Ectodermal cell (in vitro differentiated cells): ENCODE data around the gene TBC1D20.

Experiments used
- H3K27ac ChIP-seq: 2 replicates; pipeline ENCODE4 v1.7.0; 2013; ENCODE audit warnings: mild to moderate bottlenecking, low read depth, low read length; ENCODE audit not compliant: insufficient read depth, poor library complexity, severe bottlenecking
- H3K27me3 ChIP-seq: 2 replicates; pipeline ENCODE4 v1.7.0; 2013; ENCODE audit warnings: mild to moderate bottlenecking, low read length; ENCODE audit not compliant: insufficient read depth, control insufficient read depth, poor library complexity, severe bottlenecking
- H3K36me3 ChIP-seq: one replicate; pipeline ENCODE4 v1.7.0; 2013; ENCODE audit warnings: low read length; ENCODE audit not compliant: control insufficient read depth, insufficient read depth
- H3K4me1 ChIP-seq: one replicate; pipeline ENCODE4 v1.7.0; 2013; ENCODE audit warnings: low read length; ENCODE audit not compliant: control insufficient read depth, insufficient read depth
- H3K4me3 ChIP-seq: 2 replicates; pipeline ENCODE4 v1.7.0; 2013; ENCODE audit warnings: low read depth, low read length, control low read depth; ENCODE audit not compliant: insufficient read depth
- H3K9me3 ChIP-seq: 2 replicates; pipeline ENCODE4 v1.7.0; 2013; ENCODE audit warnings: mild to moderate bottlenecking, low read length, moderate library complexity; ENCODE audit not compliant: control insufficient read depth
- WGBS, 2 experiments: methylation state at CpG; one replicate each; pipeline ENCODE4 v1.1.7; 2013; ENCODE audit warnings: missing lambda C conversion rate in 2 of 2; 5-methylcytosine and 5-hydroxymethylcytosine counted together

TBC1D20 gene

DNA sequence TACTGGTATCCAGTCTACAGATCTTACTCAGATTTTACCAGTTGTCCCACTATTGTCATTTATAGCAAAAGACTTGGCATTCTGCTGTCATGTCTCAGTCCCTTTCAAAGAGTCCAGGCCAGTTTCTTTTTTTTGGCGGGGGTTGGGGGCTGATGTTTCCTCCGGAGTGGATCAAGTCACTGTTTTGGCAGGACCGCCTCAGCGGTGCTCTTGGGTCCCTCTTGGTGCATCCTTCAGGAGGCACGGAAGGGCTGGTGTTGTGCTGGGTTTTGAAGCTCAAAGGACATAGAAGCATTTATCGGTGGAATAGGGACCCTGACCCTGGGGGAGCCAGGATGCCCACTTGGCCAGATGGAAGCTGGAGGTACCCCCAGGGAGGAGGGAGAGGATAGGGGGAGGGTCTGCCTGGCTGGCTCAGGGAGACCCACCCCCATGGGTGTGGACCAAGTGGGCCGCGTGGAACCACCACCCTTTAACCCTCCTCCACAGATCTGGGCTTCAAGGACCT is 43.4 kb downstream of the TBC1D20 start:
- no peaks in the 10 kb centered on the region for H3K4me1 ChIP-seq
- WGBS, 2 experiments = 92 to 93% methylated on average over 8 of the region's 8 CpGs
- peaks cover 20% of the 10 kb centered on the region for H3K36me3 ChIP-seq
- no peak overlapping the region for H3K4me3 ChIP-seq
- H3K27me3 ChIP-seq = no peaks in the 10 kb centered on the region
- no peak overlapping the region for H3K27ac ChIP-seq
- H3K9me3 ChIP-seq = no peaks in the 10 kb centered on the region

DNA sequence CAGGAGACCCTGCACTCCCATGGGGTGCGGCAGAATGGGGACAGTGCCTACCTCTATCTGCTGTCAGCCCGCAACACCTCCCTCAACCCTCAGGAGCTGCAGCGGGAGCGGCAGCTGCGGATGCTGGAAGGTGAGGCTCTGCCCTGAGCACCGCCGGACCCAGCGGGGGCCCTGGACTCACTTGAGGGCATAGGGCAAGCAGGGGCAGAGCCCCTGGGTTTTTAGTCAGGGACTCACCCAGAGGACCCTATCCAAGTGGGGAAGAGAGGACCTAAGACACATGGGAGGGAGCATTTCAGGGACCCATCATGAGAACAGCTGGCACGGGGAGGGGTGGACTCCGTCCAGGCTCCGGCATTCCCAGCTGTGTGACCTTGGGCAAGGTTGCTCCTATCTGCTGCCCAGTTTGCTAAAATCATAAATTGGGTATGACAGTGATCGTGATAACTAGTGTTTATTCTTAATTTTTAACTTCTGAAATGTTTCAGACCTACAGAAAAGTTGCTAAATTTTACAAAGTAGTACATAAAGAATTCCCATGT is 44.5 kb downstream of the TBC1D20 start:
- Histone ChIP-seq H3K4me1 (no peaks in the 10 kb centered on the region), H3K4me3 (no peak overlapping the region), H3K9me3 (no peaks in the 10 kb centered on the region), H3K36me3 (peaks cover 20% of the 10 kb centered on the region), H3K27ac (no peak overlapping the region), H3K27me3 (no peaks in the 10 kb centered on the region)
- 94 to 95% methylated on average over 12 of the region's 12 CpGs for WGBS, 2 experiments

DNA sequence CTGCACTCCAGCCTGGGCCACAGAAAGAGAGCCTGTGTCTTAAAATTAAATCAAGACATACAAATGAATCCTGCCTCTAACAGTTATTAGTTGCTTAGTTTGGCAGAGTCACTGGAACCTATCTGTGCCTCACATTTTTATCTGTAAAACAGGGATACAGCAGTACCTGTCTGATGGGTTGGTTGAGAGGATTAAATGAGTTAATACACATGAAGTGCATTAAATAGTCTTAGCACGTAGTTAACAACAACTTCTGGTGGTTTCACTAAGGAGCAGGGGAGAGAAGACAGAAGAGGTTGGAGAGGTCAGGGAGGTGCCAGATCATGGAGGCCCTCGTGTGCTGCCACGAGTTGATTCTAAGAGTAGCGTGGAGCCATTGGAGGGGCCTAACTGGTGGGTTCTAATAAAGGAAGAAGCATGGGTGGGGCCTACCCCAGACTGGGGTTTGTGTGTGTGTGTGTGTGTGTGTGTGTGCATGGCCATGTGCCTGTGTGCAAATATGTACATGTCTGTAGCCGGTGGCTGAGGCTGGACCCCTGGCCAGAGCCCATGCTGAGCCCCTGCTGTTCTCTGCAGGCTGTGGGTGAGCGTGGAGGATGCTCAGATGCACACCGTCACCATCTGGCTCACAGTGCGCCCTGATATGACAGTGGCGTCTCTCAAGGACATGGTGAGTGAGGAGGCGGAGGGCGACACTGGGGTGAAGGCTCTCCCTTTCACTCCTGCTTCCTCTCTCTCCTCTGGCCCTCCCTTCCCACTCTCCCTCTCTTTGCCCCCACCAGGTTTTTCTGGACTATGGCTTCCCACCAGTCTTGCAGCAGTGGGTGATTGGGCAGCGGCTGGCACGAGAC is 45.2 kb downstream of the TBC1D20 start:
- Histone ChIP-seq H3K4me3 (no peak overlapping the region), H3K9me3 (no peaks in the 10 kb centered on the region), H3K4me1 (no peaks in the 10 kb centered on the region), H3K36me3 (peaks cover 21% of the 10 kb centered on the region), H3K27ac (no peak overlapping the region), H3K27me3 (no peaks in the 10 kb centered on the region)
- WGBS, 2 experiments = 91 to 92% methylated on average over 13 of the region's 13 CpGs

DNA sequence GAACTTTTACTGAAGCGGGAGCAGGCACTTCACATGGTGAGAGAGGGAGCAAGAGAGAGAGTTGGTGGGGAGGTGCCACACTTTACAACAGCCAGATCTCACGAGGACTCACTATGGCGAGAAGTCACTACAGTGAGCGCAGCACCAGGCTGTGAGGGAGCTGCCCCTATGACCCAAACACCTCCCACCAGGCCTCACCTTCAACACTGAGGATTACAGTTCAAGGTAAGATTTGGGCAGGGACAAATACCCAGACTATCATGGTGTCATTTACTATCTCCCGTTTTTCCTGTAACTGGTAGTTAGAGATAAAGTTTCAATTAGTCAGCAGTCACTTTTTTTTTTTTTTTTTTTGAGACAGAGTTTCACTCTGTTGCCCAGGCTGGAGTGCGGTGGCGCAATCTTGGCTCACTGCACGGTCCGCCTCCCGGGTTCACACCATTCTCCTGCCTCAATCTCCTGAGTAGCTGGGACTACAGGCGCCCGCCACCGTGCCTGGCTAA is 46.5 kb downstream of the TBC1D20 start:
- 92 to 93% methylated on average over 13 of the region's 13 CpGs for WGBS, 2 experiments
- H3K9me3 ChIP-seq = no peaks in the 10 kb centered on the region
- peaks cover 28% of the 10 kb centered on the region for H3K36me3 ChIP-seq
- no peak overlapping the region for H3K27ac ChIP-seq
- H3K4me3 ChIP-seq = no peak overlapping the region
- no peaks in the 10 kb centered on the region for H3K27me3 ChIP-seq
- H3K4me1 ChIP-seq = no peaks in the 10 kb centered on the region

DNA sequence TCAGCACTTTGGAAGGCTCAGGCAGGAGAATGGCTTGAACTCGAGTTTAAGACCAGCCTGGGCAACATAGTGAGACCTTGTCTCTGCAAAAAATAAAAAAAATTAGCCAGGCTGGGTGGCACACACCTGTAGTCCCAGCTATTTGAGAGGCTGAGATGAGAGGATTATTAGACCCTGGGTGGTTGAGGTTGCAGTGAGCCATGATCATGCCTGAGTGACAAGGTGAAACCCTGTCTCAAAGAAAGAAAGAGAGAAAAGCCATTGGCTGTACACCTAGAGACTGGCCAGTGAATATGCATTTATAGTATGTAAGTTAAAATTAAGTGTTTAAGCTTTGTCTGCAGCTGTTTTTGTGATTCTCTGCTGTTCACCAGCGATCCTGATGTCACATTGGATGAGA is 48.2 kb downstream of the TBC1D20 start:
- no peak overlapping the region for H3K27ac ChIP-seq
- no peaks in the 10 kb centered on the region for H3K27me3 ChIP-seq
- H3K9me3 ChIP-seq = no peaks in the 10 kb centered on the region
- peaks cover 3% of the 10 kb centered on the region for H3K4me1 ChIP-seq
- H3K36me3 ChIP-seq = peaks cover 21% of the 10 kb centered on the region
- WGBS, 2 experiments = 89 to 91% methylated on average over 2 of the region's 2 CpGs
- H3K4me3 ChIP-seq = no peak overlapping the region

DNA sequence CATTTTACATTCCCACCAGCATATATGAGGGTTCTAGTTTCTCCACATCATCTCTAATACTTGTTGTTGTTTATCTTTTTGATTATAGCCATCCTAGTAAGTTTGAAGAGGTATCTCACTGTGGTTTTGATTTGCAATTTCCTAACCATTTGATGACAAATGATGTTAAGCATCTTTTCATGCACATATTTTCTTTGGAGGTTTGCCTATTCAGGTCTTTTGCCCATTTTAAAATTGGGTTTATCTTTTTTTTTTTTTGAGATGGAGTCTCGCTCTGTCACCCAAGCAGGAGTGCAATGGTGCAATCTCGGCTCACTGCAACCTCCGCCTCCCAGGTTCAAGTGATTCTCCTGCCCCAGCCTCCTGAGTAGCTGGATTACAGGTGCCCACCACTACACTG is 50.3 kb downstream of the TBC1D20 start:
- Histone ChIP-seq H3K27me3 (no peaks in the 10 kb centered on the region), H3K36me3 (peaks cover 21% of the 10 kb centered on the region), H3K9me3 (no peaks in the 10 kb centered on the region), H3K27ac (no peak overlapping the region), H3K4me1 (peaks cover 7% of the 10 kb centered on the region), H3K4me3 (no peak overlapping the region)
- 90 to 91% methylated on average over 3 of the region's 3 CpGs for WGBS, 2 experiments

DNA sequence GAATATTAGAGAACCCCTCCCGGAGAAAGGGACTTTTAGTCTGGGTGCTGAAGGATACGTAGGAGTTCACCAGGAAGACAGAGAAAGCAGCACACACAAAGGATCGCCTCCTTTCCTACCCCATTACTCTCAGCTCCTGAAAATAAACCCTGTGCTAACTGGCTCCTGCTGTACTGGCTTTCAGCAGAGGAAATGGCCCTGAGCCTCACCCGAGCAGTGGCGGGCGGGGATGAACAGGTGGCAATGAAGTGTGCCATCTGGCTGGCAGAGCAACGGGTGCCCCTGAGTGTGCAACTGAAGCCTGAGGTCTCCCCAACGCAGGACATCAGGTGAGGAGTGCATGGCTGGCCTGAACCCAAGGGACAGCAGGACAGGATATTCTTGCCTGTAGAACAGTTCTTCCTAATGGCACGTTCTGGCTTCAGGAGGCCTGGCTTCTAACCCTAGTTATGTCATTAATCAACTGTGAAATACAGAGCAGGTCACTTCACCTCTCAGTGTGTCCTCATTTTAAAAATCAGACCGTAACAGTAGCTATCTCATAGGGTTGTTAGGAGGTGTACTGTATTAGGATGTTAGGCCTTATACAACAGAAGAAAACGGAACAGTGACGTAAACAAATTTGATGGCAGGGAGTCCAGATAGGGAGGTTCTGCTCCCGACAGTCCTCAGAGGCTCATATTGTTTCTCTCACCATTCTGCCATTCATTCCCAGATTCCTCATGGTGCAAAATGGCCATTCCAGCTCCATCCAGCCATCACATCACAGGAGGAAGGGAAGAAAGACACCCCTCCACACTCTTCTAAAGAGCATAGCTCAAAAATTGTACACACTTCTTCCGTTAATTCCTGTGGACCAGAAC is 52.4 kb downstream of the TBC1D20 start:
- H3K27ac ChIP-seq = no peak overlapping the region
- H3K4me1 ChIP-seq = peaks cover 7% of the 10 kb centered on the region
- WGBS, 2 experiments = 96% methylated on average over 14 of the region's 14 CpGs
- no peak overlapping the region for H3K4me3 ChIP-seq
- H3K36me3 ChIP-seq = peaks cover 21% of the 10 kb centered on the region
- no peaks in the 10 kb centered on the region for H3K9me3 ChIP-seq
- H3K27me3 ChIP-seq = peaks cover 6% of the 10 kb centered on the region

DNA sequence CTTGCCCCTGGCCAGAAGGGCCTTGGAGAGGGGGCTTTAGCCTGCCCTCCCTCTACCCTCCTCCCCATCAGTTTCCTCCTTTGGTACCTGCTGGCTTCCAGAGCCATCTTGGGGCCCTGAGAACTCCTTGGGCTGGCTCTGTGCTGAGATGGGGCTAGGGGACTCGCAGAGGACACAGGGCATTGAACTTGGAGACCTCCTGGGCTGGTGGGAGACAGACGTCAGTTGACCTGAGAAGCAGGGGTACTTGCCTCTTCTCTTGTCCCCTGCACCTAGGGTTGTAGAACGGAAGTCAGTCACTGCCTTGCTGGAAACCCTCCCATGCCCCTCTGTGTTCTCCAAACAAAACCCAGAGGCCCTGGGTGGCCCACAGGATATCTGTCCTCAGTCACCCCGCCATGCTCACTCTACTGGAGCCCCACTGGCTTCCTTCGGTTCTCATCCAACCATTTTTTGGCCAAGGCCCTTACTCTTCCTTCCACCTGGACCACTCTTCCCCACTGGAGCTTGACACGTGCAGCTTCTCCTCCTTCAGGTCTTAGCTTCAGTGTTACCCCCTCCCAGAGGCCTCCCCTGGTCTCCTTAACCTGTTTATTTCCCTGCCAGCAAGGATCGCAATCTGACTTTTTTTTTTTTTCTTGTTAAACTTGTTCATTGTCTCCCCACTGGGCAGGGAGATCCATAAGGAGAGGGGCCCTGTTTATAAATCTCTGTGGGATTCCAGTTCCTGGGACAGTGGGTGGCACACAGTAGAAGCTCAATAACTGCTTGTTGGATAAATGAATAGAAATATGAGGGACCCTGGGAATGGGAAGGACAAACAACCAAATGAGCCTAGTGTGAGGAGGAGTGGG is 53.3 kb downstream of the TBC1D20 start:
- Histone ChIP-seq H3K27me3 (peaks cover 6% of the 10 kb centered on the region), H3K27ac (no peak overlapping the region), H3K36me3 (peaks cover 21% of the 10 kb centered on the region), H3K4me3 (peak overlapping the region; percentile 77), H3K9me3 (no peaks in the 10 kb centered on the region), H3K4me1 (peaks cover 7% of the 10 kb centered on the region)
- WGBS, 2 experiments = 32 to 35% methylated on average over 7 of the region's 7 CpGs

DNA sequence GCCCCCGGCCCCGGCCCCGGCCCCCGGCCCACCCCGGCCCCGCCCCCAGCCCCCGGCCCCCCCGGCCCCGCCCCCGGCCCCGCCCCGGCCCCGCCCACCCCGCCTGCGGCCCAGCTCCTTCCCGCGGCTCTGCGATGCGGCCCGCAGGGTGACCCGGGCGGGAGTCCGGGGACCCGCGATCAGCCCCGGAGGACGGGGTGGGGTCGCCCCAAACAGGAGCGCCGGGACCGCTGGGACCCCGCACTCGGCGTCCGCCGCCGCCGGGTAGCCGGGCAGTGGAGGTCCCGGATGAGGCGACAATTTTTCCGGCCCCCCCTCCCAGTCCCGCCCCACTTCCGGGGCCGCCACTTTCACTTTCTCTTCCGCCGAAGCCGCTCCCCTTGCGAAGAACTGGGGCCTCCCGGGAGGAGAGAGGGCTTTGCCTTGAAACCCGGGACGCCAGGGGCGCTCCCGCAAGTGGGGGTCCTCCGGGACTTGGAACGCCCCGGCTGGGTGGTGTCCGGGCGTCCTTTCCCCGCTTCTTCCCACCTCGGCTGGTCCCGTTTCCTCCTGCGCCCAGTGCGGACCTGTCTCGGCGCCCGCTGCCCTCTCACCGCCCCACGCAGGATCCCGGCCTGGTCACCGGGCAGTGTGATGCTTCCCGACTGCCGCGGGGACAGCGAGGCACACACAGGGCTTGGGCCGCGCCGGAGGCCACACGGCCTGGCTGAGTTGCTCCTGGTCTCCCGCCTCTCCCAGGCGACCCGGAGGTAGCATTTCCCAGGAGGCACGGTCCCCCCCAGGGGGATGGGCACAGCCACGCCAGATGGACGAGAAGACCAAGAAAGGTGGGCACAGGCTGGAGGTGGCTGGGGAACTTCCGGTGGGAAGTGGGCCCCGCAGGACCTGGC is 54.1 kb downstream of the TBC1D20 start, which contains the start of gene RBCK1:
RBCK1 (plus strand) TSS at position 347 of the 890 bp plus-strand sequence; CDS start at position 806, 459 bp downstream.
- Histone ChIP-seq H3K36me3 (peaks cover 21% of the 10 kb centered on the region), H3K4me1 (peaks cover 7% of the 10 kb centered on the region), H3K27me3 (peaks cover 6% of the 10 kb centered on the region), H3K4me3 (peak within 1 kb of the TSS; percentile 77), H3K9me3 (no peaks in the 10 kb centered on the region), H3K27ac (peak within 1 kb of the TSS; percentile 52)
- WGBS, 2 experiments = 0 to 1% methylated on average over 77 to 80 of the region's 87 CpGs
